HEK293 (cell line): ENCODE measurements around the gene TMEM240.
"Not testable (repeated sequence)": the region's sequence is repeated elsewhere in the genome, so short reads cannot be mapped to it uniquely, and the experiment has no call there.

Experiments used
- CTCF ChIA-PET: fragments of 350-600 bp; formaldehyde crosslinking; extraction: SDS; loops from one replicate; lab custom pipeline; 2021; ENCODE audit warnings: antibody characterized with exemption; lab: Yijun Ruan, JAX
- POLR2A ChIA-PET: fragments of 300-600 bp; formaldehyde crosslinking; extraction: SDS; loops from one replicate; lab custom pipeline; 2020; ENCODE audit warnings: antibody characterized with exemption, inconsistent platforms; lab: Yijun Ruan, JAX
- H3K27ac ChIP-seq: fragments of 200-500 bp; sonication (Bioruptor generic); 2 replicates; pipeline ENCODE4 v1.5.1; 2014; ENCODE audit warnings: low read depth, low read length, control low read depth, inconsistent platforms; ENCODE audit errors: extremely low read depth
- H3K36me3 ChIP-seq, 2 experiments: fragments of 200-500 bp in 1 of 2; sonication (Bioruptor generic) in 1 of 2; 1 replicate in 1 of 2; 2 replicates in 1 of 2; pipeline ENCODE4 v1.5.1; 2014 to 2017; ENCODE audit warnings: inconsistent platforms in 2 of 2, low read length in 2 of 2; ENCODE audit not compliant: control insufficient read depth in 2 of 2, insufficient read depth in 1 of 2
- H3K4me1 ChIP-seq: fragments of 200-500 bp; sonication (Bioruptor generic); 2 replicates; pipeline ENCODE4 v1.5.1; 2014; ENCODE audit warnings: mild to moderate bottlenecking, low read length, inconsistent platforms; ENCODE audit not compliant: control insufficient read depth, insufficient read depth
- H3K4me3 ChIP-seq: 2 replicates; pipeline ENCODE4 v1.5.1; 2011; ENCODE audit warnings: low read depth, mild to moderate bottlenecking, control low read depth, low read length, moderate library complexity
- H3K9me3 ChIP-seq: fragments of 200-500 bp; sonication (Bioruptor generic); 2 replicates; pipeline ENCODE4 v1.5.1; 2014; ENCODE audit warnings: low read depth, low read length, inconsistent platforms; ENCODE audit not compliant: control insufficient read depth, insufficient read depth
- BCL11B ChIP-seq: fragments of 450-650 bp; formaldehyde crosslinking; IDR thresholded peaks from 2 replicates; pipeline ENCODE4 v1.5.1; 2016; ENCODE audit warnings: low read depth, missing biosample characterization, missing genetic modification characterization
- GLIS1 ChIP-seq: fragments of 450-650 bp; formaldehyde crosslinking; IDR thresholded peaks from 2 replicates; pipeline ENCODE4 v1.5.1; 2016; ENCODE audit warnings: missing biosample characterization, missing genetic modification characterization
- KLF9 ChIP-seq: fragments of 450-650 bp; formaldehyde crosslinking; IDR thresholded peaks from 2 replicates; pipeline ENCODE4 v1.5.1; 2016; ENCODE audit warnings: missing biosample characterization, missing genetic modification characterization, low read depth
- REPIN1 ChIP-seq: fragments of 450-650 bp; formaldehyde crosslinking; IDR thresholded peaks from 2 replicates; pipeline ENCODE4 v1.5.1; 2017; ENCODE audit warnings: missing biosample characterization, missing genetic modification characterization, low read depth
- ZBTB48 ChIP-seq: fragments of 450-650 bp; formaldehyde crosslinking; IDR thresholded peaks from 2 replicates; pipeline ENCODE4 v1.5.1; 2016; ENCODE audit warnings: missing biosample characterization, missing genetic modification characterization
- ZFP69B ChIP-seq: fragments of 450-650 bp; formaldehyde crosslinking; IDR thresholded peaks from 2 replicates; pipeline ENCODE4 v1.5.1; 2016; ENCODE audit warnings: missing biosample characterization, missing genetic modification characterization
- ZNF155 ChIP-seq: fragments of 450-650 bp; formaldehyde crosslinking; IDR thresholded peaks from 2 replicates; pipeline ENCODE4 v1.5.1; 2016; ENCODE audit warnings: missing biosample characterization, missing genetic modification characterization
- ZNF157 ChIP-seq: fragments of 450-650 bp; formaldehyde crosslinking; IDR thresholded peaks from 2 replicates; pipeline ENCODE4 v1.5.1; 2016; ENCODE audit warnings: missing biosample characterization, missing genetic modification characterization
- ZNF211 ChIP-seq: fragments of 450-650 bp; formaldehyde crosslinking; IDR thresholded peaks from 2 replicates; pipeline ENCODE4 v1.5.1; 2016; ENCODE audit warnings: low read depth, missing biosample characterization, missing genetic modification characterization
- ZNF248 ChIP-seq: fragments of 450-650 bp; formaldehyde crosslinking; IDR thresholded peaks from 2 replicates; pipeline ENCODE4 v1.5.1; 2017; ENCODE audit warnings: missing biosample characterization, missing genetic modification characterization
- ZNF324 ChIP-seq: fragments of 450-650 bp; formaldehyde crosslinking; IDR thresholded peaks from 2 replicates; pipeline ENCODE4 v1.5.1; 2016; ENCODE audit warnings: missing biosample characterization, missing genetic modification characterization
- ZNF335 ChIP-seq: fragments of 450-650 bp; formaldehyde crosslinking; conservative IDR thresholded peaks from 2 replicates; pipeline ENCODE4 v1.5.1; 2016; ENCODE audit warnings: missing biosample characterization, missing genetic modification characterization
- ZNF600 ChIP-seq: fragments of 450-650 bp; formaldehyde crosslinking; IDR thresholded peaks from 2 replicates; pipeline ENCODE4 v1.5.1; 2016; ENCODE audit warnings: missing biosample characterization, missing genetic modification characterization
- ZNF664 ChIP-seq: fragments of 450-650 bp; formaldehyde crosslinking; IDR thresholded peaks from 2 replicates; pipeline ENCODE4 v1.5.1; 2016; ENCODE audit warnings: missing biosample characterization, missing genetic modification characterization
- ZNF670 ChIP-seq: fragments of 450-650 bp; formaldehyde crosslinking; IDR thresholded peaks from 2 replicates; pipeline ENCODE4 v1.5.1; 2016; ENCODE audit warnings: missing biosample characterization, missing genetic modification characterization, low read depth
- ZNF677 ChIP-seq: fragments of 450-650 bp; IDR thresholded peaks from 2 replicates; pipeline ENCODE4 v1.5.0; 2018; ENCODE audit warnings: missing biosample characterization, mild to moderate bottlenecking, missing genetic modification characterization, moderate library complexity
- ZNF837 ChIP-seq: fragments of 450-650 bp; formaldehyde crosslinking; IDR thresholded peaks from 2 replicates; pipeline ENCODE4 v1.5.1; 2016; ENCODE audit warnings: missing biosample characterization, missing genetic modification characterization
- ZSCAN23 ChIP-seq: fragments of 450-650 bp; formaldehyde crosslinking; IDR thresholded peaks from 2 replicates; pipeline ENCODE4 v1.5.1; 2016; ENCODE audit warnings: missing biosample characterization, missing genetic modification characterization
- TF ChIP-seq, protein P1 (sequence below): fragments of 450-650 bp; formaldehyde crosslinking; IDR thresholded peaks from 2 replicates; pipeline ENCODE4 v1.5.1; 2016; ENCODE audit warnings: missing biosample characterization, missing genetic modification characterization
- TF ChIP-seq, protein P2 (sequence below): fragments of 450-650 bp; formaldehyde crosslinking; IDR thresholded peaks from 2 replicates; pipeline ENCODE4 v1.5.1; 2016; ENCODE audit warnings: missing biosample characterization, missing genetic modification characterization
- TF ChIP-seq, protein P3 (sequence below): fragments of 450-650 bp; formaldehyde crosslinking; IDR thresholded peaks from 2 replicates; pipeline ENCODE4 v1.5.1; 2017; ENCODE audit warnings: missing biosample characterization, missing genetic modification characterization
- TF ChIP-seq, protein P4 (sequence below): fragments of 450-650 bp; formaldehyde crosslinking; IDR thresholded peaks from 2 replicates; pipeline ENCODE4 v1.5.1; 2016; ENCODE audit warnings: missing biosample characterization, missing genetic modification characterization

Gene TMEM240

DNA sequence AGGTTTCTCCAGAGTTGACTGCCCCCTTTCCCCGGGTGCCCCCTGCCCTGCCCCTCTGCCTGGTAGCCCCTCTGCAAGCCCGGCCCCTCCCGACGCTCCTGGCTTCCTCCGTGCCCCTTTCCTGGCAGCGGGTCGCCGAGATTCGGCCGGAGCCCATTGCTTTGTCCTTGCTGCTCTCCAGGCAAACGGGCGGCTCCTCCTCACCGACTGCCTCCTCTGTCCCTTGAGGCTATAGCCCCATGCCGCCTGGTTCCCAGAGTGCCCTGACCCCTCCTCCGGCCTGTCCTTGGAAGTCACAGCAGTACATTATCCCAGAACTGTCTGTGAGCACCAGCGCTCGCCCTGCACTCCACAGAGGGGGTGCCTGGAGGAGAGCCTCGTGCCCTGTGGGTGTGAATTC is 26.7 kb downstream of the TMEM240 start:
- H3K4me3 ChIP-seq, CTCF ChIA-PET, POLR2A ChIA-PET, H3K4me1 ChIP-seq, H3K9me3 ChIP-seq, H3K27ac ChIP-seq: not testable (repeated sequence)
- peaks cover 14 to 35% of the 10 kb centered on the region in 2 experiments; a peak in 2 of 3 replicates for H3K36me3 ChIP-seq
- TF ChIP-seq ZNF157 (tag by site-specific recombination) = peak; percentile 70

DNA sequence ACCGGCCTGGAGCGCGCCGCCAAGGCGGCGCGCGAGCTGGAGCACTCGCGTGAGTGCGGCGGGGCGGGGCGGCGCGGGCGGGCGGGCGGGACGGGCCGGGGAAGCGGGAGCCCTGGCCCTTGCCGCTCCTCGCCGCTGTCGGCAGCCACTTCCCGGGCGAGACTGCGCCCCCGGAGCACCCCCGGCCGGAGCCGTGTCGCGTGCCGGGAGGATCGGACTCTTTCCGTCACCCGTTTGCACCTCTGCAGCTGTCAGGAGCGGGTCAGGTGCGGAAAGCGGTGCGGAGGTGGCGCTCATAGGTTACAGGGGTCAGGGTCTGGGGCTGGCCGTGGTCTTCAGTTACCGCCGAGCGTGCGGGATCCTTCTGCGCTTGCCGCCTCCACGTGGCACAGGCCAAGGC is 28.0 kb downstream of the TMEM240 start:
- H3K27ac ChIP-seq, CTCF ChIA-PET, H3K4me1 ChIP-seq, H3K9me3 ChIP-seq: not testable (repeated sequence)
- Histone ChIP-seq H3K36me3 (peaks cover 6 to 24% of the 10 kb centered on the region in 2 experiments; a peak in 2 of 3 replicates), H3K4me3 (peak overlapping the region; percentile 95)
- POLR2A ChIA-PET = interaction anchor here (0.6 kb wide), 1 partner anchor 384 kb away, joined by 3 read pairs; no protein-coding TSS in a partner anchor

DNA sequence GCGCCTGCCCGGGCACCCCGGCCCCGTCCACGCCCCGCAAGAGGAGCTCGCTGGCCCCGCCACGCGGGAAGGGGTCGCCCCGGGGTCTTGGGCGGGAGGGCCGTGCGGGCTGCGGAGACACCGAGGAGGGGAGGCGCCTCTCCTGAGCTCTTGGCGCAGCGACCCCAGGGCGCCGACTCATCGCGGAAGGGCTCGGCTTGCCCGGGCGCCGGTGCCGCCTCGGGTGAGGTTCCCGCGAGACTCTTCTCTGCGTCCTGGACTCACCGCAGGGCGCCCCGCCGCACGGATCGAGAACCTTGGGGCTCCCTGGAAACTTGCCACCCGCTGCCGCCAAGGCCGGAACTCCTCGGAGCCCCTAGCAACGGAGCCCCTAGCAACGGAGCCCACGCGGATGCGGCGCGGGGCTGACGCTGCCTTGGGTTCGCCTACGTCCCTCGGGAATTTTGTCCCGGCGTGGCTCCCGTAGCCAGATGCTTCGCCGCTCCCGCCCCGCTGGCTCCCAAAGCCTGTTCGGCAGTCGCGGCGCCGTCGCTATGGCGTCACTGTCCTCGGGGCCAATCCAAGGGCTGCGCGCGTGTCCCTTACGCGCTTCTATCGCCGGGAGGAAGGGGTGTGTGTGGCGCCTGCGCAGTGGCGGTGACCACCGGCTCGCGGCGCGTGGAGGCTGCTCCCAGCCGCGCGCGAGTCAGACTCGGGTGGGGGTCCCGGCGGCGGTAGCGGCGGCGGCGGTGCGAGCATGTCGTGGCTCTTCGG is 28.7 kb downstream of the TMEM240 start, which contains the start of gene ATAD3A:
Gene ATAD3A (plus strand): TSS at position 630 of the 753 bp plus-strand sequence. CDS start 107 bp downstream, at position 737.
- ChIA-PET CTCF (no interaction called here), POLR2A (interaction anchor here (0.9 kb wide), 1 partner anchor 137 kb away, joined by 3 read pairs; the partner anchor contains the start of gene AURKAIP1)
- Histone ChIP-seq H3K9me3 (no peaks in the 10 kb centered on the region), H3K27ac (peak within 1 kb of the TSS; percentile 82), H3K4me1 (no peaks in the 10 kb centered on the region), H3K4me3 (peak within 1 kb of the TSS; percentile 95), H3K36me3 (peaks cover 5 to 19% of the 10 kb centered on the region in 2 experiments; a peak in 2 of 3 replicates)
- TF ChIP-seq, protein P1, sequence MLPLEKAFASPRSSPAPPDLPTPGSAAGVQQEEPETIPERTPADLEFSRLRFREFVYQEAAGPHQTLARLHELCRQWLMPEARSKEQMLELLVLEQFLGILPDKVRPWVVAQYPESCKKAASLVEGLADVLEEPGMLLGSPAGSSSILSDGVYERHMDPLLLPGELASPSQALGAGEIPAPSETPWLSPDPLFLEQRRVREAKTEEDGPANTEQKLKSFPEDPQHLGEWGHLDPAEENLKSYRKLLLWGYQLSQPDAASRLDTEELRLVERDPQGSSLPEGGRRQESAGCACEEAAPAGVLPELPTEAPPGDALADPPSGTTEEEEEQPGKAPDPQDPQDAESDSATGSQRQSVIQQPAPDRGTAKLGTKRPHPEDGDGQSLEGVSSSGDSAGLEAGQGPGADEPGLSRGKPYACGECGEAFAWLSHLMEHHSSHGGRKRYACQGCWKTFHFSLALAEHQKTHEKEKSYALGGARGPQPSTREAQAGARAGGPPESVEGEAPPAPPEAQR (tag by site-specific recombination) = 0 out of 2 replicates have a peak, but pooled peaks have one; percentile 31
- TF ChIP-seq, protein P2, sequence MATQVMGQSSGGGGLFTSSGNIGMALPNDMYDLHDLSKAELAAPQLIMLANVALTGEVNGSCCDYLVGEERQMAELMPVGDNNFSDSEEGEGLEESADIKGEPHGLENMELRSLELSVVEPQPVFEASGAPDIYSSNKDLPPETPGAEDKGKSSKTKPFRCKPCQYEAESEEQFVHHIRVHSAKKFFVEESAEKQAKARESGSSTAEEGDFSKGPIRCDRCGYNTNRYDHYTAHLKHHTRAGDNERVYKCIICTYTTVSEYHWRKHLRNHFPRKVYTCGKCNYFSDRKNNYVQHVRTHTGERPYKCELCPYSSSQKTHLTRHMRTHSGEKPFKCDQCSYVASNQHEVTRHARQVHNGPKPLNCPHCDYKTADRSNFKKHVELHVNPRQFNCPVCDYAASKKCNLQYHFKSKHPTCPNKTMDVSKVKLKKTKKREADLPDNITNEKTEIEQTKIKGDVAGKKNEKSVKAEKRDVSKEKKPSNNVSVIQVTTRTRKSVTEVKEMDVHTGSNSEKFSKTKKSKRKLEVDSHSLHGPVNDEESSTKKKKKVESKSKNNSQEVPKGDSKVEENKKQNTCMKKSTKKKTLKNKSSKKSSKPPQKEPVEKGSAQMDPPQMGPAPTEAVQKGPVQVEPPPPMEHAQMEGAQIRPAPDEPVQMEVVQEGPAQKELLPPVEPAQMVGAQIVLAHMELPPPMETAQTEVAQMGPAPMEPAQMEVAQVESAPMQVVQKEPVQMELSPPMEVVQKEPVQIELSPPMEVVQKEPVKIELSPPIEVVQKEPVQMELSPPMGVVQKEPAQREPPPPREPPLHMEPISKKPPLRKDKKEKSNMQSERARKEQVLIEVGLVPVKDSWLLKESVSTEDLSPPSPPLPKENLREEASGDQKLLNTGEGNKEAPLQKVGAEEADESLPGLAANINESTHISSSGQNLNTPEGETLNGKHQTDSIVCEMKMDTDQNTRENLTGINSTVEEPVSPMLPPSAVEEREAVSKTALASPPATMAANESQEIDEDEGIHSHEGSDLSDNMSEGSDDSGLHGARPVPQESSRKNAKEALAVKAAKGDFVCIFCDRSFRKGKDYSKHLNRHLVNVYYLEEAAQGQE (tag by site-specific recombination) = no peak; the same call in 1 of the 2 replicates
- TF ChIP-seq ZNF677 (0 out of 2 replicates have a peak, but pooled peaks have one; percentile 43), GLIS1 (tag by site-specific recombination) (peak; percentile 49), ZNF664 (tag by site-specific recombination) (no peak), KLF9 (peak; percentile 85), ZFP69B (tag by site-specific recombination) (peak; percentile 78), REPIN1 (tag by site-specific recombination) (no peak), ZNF324 (tag by site-specific recombination) (peak; percentile 98), ZNF335 (tag by site-specific recombination) (peak; percentile 95), ZNF155 (tag by site-specific recombination) (no peak), ZNF211 (no peak), ZNF248 (tag by site-specific recombination) (no peak), BCL11B (tag by site-specific recombination) (peak; percentile 17; the same call in 1 of the 2 replicates), ZBTB48 (tag by site-specific recombination) (peak; percentile 88), ZNF670 (no peak), ZNF600 (tag by site-specific recombination) (peak; percentile 95), ZSCAN23 (tag by site-specific recombination) (peak; percentile 90; the same call in 1 of the 2 replicates), ZNF837 (tag by site-specific recombination) (no peak)
- TF ChIP-seq, protein P3, sequence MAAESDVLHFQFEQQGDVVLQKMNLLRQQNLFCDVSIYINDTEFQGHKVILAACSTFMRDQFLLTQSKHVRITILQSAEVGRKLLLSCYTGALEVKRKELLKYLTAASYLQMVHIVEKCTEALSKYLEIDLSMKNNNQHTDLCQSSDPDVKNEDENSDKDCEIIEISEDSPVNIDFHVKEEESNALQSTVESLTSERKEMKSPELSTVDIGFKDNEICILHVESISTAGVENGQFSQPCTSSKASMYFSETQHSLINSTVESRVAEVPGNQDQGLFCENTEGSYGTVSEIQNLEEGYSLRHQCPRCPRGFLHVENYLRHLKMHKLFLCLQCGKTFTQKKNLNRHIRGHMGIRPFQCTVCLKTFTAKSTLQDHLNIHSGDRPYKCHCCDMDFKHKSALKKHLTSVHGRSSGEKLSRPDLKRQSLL (tag by site-specific recombination) = 0 out of 2 replicates have a peak, but pooled peaks have one; percentile 37
- TF ChIP-seq, protein P4, sequence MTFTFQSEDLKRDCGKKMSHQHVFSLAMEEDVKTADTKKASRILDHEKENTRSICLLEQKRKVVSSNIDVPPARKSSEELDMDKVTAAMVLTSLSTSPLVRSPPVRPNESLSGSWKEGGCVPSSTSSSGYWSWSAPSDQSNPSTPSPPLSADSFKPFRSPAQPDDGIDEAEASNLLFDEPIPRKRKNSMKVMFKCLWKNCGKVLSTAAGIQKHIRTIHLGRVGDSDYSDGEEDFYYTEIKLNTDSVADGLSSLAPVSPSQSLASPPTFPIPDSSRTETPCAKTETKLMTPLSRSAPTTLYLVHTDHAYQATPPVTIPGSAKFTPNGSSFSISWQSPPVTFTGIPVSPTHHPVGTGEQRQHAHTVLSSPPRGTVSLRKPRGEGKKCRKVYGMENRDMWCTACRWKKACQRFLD (tag by site-specific recombination) = peak; percentile 68; the same call in 1 of the 2 replicates
